GM21423 (cell line): ENCODE results near the gene ARPP19.
"Not testable (repeated sequence)": the region's sequence is repeated elsewhere in the genome, so short reads cannot be mapped to it uniquely, and the experiment has no call there.

ENCODE experiments used
- ATAC-seq: cut with Tn5 transposase; IDR thresholded peaks from one replicate; pipeline ENCODE4 v1.9.1; 2021; ENCODE audit warnings: mild to moderate bottlenecking, moderate library complexity; ENCODE audit not compliant: unreplicated experiment

The ARPP19 gene

DNA sequence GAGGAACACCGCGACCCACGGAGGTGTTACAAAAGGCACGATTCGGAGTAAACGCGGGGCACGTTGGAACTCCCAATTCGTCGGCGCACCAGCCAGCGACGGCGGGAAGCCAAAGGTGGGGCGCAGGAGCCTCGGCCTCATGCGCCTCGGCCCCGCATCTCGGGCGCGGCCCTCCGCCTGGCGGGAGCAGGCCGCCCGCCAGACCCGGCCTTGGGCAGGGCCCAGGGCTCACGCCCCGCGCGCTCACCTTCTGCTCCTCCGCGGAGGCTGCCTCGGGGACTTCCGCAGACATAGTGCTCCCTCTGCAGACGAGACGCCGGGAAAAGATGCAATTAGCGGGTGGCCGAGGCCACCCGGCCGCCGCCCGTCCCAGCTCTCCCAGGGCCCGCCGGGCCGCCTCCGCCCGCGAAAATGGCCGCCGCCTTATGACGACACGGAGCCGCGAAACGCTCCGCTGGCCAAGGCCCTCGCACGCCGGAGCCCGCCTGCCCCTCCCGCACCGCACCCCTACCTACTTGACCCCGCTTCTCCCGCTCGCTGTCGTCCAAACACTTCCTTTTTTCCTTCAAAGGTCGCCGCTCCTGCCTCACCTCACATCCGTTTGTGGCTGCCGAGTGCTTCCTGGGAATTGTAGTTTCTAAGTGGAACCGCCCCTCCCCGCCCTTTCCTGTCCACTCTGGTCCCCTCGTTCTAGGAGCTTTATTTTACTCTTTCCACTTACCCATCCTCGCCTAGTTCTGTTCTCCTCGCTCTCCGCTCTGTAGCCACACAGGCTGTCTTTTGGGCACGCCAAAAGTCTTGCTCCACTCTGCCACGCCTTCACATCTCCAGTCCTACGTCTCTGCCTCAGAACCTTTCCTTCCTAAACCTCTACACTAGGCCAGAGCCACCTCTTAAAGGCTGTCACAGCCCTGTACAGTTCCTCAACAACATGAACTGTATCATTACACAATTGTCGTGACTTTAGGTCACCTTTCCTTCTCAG is at the start of gene ARPP19:
ARPP19 (minus strand) TSS at position 430 of the 985 bp plus-strand sequence; CDS start at position 292, 138 bp downstream.
- peak; percentile 73 for ATAC-seq

DNA sequence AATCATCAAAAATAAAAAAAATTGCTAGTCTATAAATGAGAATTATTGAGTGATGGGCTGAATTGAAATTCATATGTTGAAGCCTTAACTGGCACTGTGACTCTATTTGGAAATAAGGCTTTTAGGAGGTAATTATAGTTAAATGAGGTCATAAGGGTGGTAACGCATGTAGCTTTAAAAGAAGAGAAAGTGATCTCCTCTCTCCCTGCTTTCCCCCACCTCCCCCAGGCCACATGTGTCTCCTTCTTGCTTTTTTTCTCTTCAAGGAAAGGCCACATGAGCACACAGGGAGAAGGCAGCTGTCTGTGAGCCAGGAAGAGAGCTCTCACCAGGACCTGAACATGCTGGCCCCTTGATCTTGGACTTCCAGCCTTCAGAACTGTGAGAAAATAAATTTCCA is 48.2 kb upstream of the ARPP19 start:
- no peak for ATAC-seq

- no peak for ATAC-seq
These were observed 46.5 kb upstream of the ARPP19 start for GRCh38 chr15:52615302-52615701.

- no peak for ATAC-seq
These were observed 40.8 kb upstream of the ARPP19 start for GRCh38 chr15:52609593-52609992.

DNA sequence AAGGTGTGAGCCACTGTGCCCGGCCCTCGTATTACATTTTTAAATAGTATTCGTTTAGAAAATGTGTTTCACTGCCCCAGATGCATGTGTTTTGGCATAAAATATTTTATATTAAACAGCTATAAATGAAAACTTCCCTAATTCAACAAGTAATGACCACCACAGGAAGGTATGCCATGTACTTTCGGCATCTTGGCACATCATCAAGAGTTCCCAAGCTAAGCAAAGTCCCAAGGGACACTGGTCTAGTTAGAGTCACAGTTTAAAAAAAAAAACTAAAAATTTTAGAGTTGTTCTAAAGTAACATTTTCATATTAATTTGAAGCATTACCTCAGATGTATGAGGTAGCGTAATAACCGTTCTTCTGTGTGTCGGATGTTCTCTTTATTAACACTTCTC is 15.6 kb upstream of the ARPP19 start:
- ATAC-seq, result no peak

DNA sequence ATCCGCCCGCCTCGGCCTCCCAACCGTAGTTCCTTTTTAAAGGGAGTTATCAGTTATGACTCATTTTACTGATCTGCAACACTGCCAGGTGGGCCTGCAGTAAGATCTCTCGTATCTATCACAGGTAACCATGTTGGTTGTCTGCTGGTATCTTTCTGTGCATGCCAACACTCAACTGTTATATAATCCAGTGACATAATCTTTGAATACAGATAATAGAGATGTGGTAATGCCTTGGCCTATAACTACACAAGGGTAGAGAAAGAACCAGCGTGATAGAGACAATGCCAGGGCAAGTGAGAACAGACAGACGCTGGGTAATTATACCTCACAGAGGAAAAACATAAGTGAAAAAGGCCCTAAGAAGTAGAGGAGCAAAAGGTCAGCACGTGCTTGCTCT is 11.0 kb upstream of the ARPP19 start:
- no peak for ATAC-seq

GRCh38 chr15:52576692-52577091 is 7.9 kb upstream of the ARPP19 start:
- no peak for ATAC-seq

DNA sequence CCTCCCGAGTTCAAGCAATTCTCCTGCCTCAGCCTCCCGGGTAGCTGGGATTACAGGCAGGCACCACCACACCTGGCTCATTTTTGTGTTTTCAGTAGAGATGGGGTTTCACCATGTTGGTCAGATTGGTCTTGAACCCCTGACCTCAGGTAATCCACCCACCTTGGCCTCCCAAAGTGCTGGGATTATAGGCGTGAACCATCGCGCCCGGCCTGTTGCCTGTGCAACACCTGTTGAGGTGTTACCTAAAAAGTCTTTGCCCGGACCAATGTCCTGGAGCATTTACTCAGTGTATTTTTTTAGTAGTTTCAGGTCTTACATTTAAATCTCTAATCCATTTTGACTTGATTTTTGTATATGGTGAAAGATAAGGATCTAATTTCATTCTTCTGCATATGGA is 6.7 kb upstream of the ARPP19 start:
- not testable (repeated sequence) for ATAC-seq

DNA sequence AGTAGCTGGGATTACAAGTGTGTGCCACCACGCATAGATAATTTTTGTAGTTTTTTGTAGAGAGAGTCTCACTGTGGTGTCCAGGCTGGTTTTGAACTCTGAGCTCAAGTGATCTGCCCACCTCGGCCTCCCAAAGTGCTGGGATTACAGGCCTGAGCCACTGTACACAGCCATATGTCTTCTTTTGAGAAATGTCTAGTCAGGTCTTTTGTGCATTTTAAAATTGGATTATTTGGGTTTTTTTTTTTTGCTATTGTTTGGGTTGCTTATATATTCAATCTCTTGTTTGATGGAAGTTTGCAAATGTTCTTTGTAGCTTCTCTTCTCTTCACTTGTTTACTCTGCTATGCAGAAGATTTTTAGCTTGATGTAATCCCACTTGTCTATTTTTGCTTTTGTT is 6.2 kb upstream of the ARPP19 start:
- no peak for ATAC-seq

- ATAC-seq, result not testable (repeated sequence)
These were observed 5.8 kb upstream of the ARPP19 start for GRCh38 chr15:52574623-52575022.

GRCh38 chr15:52567871-52568600 is 794 bp downstream of the ARPP19 start:
- ATAC-seq, result no peak

GRCh38 chr15:52566889-52567288 is 1.9 kb downstream of the ARPP19 start:
- ATAC-seq, result no peak

GRCh38 chr15:52565417-52566358 is 3.1 kb downstream of the ARPP19 start:
- peak; percentile 31 for ATAC-seq

DNA sequence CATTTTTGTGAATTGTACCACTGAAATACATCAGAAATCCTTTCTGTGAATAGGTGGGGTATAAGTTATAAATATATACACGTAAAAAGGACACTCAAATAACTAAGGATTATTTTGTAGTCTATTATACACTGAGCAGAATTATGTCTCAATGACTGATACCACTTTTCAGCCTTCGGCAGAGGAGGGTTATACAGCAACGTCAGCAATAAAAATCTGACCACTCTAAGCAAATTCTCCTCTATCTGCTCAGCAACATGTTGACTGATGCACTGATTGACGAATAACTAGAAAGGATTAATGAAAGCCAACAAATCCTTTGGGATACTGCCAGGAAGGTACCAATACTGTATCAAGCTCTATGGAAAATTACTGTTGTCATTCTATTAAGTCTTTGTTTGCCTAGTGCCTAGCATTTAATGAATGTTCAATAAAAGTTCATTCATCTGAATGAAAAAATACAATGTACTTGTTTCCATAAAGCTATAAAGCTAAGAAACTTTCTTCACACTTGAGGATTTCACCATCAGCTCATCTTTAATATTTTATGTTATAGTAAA is 5.2 kb downstream of the ARPP19 start:
- no peak for ATAC-seq

- no peak for ATAC-seq
These were observed 9.3 kb downstream of the ARPP19 start for GRCh38 chr15:52559575-52559974.

DNA sequence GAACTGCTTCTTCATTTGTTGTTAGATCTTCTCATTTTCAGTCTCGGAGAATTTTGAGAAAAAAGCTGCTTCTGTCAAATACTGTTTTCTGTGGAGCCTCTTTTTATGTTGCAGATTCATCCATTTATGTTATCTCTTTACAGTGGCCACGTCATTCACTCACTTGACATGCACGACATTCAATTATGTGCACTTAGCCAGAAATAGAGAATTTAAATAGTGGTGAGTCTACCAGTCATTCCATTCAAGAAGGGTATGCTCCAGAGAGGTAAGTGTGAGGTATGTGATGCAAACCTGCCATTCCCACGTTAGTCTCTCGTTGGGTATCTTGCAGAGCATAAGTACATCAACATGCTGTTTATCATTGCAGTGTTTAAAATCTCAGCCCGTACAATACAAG is 9.8 kb downstream of the ARPP19 start:
- no peak for ATAC-seq

- ATAC-seq, result peak; percentile 75
These were observed 10.6 kb downstream of the ARPP19 start for GRCh38 chr15:52558196-52558595.

DNA sequence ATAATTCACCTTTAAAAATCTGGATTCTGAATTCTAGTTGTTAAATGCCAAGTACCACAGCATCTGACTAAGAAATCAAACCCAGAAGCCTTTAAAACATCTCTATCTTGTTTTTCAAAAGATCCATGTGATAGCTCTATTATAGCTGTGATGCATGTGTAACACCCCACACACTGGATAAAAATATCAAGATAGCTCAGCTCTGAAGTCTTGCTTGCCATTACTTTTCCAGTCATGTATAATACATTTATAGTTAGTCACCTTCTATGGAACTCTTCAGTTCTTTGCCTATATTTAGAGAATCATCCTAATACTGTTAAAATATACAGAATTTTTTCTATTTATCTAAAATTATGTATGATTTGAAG is 11.6 kb downstream of the ARPP19 start:
- no peak for ATAC-seq

DNA sequence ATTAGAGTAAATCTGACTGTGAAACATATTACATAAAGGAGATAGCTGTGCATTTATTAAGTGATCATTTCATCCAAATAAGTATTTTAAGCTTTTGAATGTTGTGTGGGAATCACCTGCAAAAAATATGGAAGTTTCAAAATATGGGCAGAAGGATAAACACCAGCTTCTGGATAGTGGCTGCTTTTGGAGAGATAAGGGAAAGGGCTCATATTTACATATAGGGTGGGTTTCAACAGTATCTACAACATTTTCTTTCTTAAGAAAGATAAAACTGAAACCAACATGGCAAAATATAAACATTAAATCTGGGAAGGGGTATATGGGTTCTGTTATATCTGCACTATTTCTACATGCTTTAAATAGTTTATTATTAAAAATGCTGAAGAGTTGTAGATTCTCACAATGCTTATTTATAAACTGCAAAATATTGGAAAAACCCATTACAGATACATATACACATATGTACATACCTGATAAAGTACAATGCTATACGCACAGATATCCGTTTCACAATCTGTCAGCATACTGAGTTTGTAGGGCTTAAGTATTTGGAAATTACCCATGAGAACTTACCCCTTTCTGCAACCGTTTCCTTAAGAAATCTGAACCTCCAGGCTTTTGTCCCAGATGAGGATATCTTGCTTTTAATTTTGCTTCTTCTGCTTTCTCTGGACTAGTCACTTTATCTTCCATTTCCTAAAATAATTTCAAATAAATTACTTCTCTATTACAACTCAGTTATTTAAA is 12.1 kb downstream of the ARPP19 start:
- ATAC-seq, result no peak

DNA sequence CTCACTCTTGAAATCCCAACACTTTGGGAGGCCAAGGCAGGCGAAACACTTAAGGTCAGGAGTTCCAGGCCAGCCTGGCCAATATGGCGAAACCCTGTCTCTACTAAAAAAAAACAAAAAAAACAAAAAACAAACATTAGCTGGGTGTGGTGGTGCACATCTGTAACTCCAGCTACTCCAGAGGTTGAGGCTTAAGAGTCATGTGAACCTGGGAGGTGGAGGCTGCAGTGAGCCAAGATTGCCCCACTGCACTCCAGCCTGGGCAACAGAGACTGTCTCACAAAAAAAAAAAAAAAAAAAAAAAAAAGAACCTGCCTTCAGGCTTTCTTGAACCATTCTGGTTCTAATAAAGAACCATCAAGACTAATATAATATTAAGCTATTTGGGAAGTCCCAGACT is 16.5 kb downstream of the ARPP19 start:
- ATAC-seq, result no peak
